Skeletal muscle tissue (tissue), 4 donors: ENCODE measurements around the gene RANBP3. TPM values are rescaled to one million over a fixed set of nuclear protein-coding genes. Genes with fewer than 3 reads are reported as not detected.
A peak's percentile ranks its signal among the peaks of the same experiment; 100 is the strongest.
"Not testable (repeated sequence)": the region's sequence is repeated elsewhere in the genome, so short reads cannot be mapped to it uniquely, and the experiment has no call there.

Source experiments
- H3K27ac ChIP-seq: one replicate; pipeline ENCODE4 v1.7.0; 2013; ENCODE audit warnings: mild to moderate bottlenecking, low read depth, low read length, inconsistent platforms
- H3K27me3 ChIP-seq, 3 donors: one replicate each; pipeline ENCODE4 v1.7.0; 2013; ENCODE audit warnings: low read length in 3 of 3; ENCODE audit not compliant: control insufficient read depth in 3 of 3, insufficient read depth in 3 of 3
- H3K36me3 ChIP-seq, 3 donors: one replicate each; pipeline ENCODE4 v1.7.0; 2013; ENCODE audit warnings: low read length in 3 of 3; ENCODE audit not compliant: control insufficient read depth in 3 of 3, insufficient read depth in 3 of 3
- H3K4me1 ChIP-seq, 3 donors: one replicate each; pipeline ENCODE4 v1.7.0; 2013; ENCODE audit warnings: low read length in 3 of 3, mild to moderate bottlenecking in 3 of 3; ENCODE audit not compliant: control insufficient read depth in 3 of 3, insufficient read depth in 3 of 3
- H3K4me3 ChIP-seq, 3 donors: one replicate each; pipeline ENCODE4 v1.7.0; 2013; ENCODE audit warnings: low read length in 3 of 3
- H3K9ac ChIP-seq, 3 donors: one replicate each; pipeline ENCODE4 v1.7.0; 2013; ENCODE audit warnings: low read length in 3 of 3, mild to moderate bottlenecking in 3 of 3, moderate library complexity in 2 of 3, low read depth in 1 of 3
- H3K9me3 ChIP-seq, 3 donors: one replicate each; pipeline ENCODE4 v1.7.0; 2013; ENCODE audit warnings: low read length in 3 of 3; ENCODE audit not compliant: control insufficient read depth in 3 of 3
- total RNA-seq: library from RNA; depleted of rRNA; stranded (reverse); fragments of >200 nt; gene quantifications from one replicate; pipeline ENCODE4 v1.2.3, GENCODE V29; 2014
- donor health status: Osteomylitis.

Gene RANBP3
- total RNA-seq, 1 donor from 2014 or later, result 26.6 TPM

DNA sequence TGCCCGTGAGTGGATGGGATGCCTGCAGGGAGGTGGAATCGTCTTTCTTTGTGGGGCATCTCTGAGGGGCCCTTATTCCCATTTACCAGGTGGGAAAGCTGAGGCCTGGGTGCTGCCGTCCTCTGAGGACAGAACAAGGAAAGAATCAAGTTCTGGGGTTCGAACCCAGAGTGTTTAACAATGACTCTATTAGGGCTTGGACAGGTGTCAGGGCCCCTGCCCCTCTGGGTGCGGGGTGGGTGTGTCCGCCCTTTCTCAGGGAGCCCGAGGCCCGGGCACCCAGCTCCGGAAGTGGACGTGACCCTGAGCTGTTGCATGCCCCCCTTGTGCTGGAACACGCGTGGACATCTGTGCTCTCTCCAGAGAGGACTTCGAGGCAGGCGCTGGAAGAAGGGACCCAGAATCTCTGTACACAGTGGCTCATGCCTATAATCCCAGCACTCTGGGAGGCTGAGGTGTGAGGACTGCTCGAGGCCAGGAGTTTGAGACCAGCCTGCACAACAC is 85.1 kb downstream of the RANBP3 start:
- H3K4me1 ChIP-seq, result peaks cover 3 to 19% (median 14%) of the 10 kb centered on the region in 3 donors

GRCh38 chr19:5891938-5892771 is 85.8 kb downstream of the RANBP3 start:
- Histone ChIP-seq H3K27ac (no peak overlapping the region), H3K9ac (peak overlapping the region in 1 of 3 donors; percentile 25), H3K4me1 (peaks cover 3 to 19% (median 14%) of the 10 kb centered on the region in 3 donors), H3K36me3 (peaks cover 14 to 17% (median 15%) of the 10 kb centered on the region in 3 donors), H3K27me3 (peaks cover 30 to 34% (median 30%) of the 10 kb centered on the region in 3 donors), H3K9me3 (no peaks in the 10 kb centered on the region), H3K4me3 (no peak overlapping the region)

More for the DNA sequence above, 85.1 kb downstream of the RANBP3 start:
- H3K36me3 ChIP-seq, result peaks cover 14 to 17% (median 15%) of the 10 kb centered on the region in 3 donors
- no peak overlapping the region for H3K4me3 ChIP-seq
- H3K27ac ChIP-seq, result no peak overlapping the region
- peaks cover 28 to 34% (median 30%) of the 10 kb centered on the region in 3 donors for H3K27me3 ChIP-seq
- H3K9me3 ChIP-seq, result no peaks in the 10 kb centered on the region
- no peak overlapping the region for H3K9ac ChIP-seq

- H3K4me3 ChIP-seq, result no peak overlapping the region
- no peak overlapping the region for H3K27ac ChIP-seq
- peaks cover 14 to 15% (median 14%) of the 10 kb centered on the region in 3 donors for H3K36me3 ChIP-seq
- no peaks in the 10 kb centered on the region for H3K9me3 ChIP-seq
- H3K4me1 ChIP-seq, result peaks cover 3 to 19% (median 14%) of the 10 kb centered on the region in 3 donors
- H3K9ac ChIP-seq, result peak overlapping the region in 1 of 3 donors; percentile 32
- peaks cover 30 to 36% (median 36%) of the 10 kb centered on the region in 3 donors for H3K27me3 ChIP-seq
Measured at GRCh38 chr19:5891572-5891937, 86.4 kb downstream of the RANBP3 start.

GRCh38 chr19:5890099-5890498 is 87.8 kb downstream of the RANBP3 start:
- peaks cover 2 to 3% (median 3%) of the 10 kb centered on the region in 3 donors for H3K36me3 ChIP-seq
- H3K9me3 ChIP-seq, result no peaks in the 10 kb centered on the region
- peaks cover 3 to 19% (median 14%) of the 10 kb centered on the region in 3 donors for H3K4me1 ChIP-seq
- H3K27me3 ChIP-seq, result peaks cover 30 to 41% (median 41%) of the 10 kb centered on the region in 3 donors
- no peak overlapping the region for H3K4me3 ChIP-seq
- H3K9ac ChIP-seq, result no peak overlapping the region
- H3K27ac ChIP-seq, result no peak overlapping the region

GRCh38 chr19:5889288-5889971 is 88.5 kb downstream of the RANBP3 start:
- peaks cover 30 to 41% (median 41%) of the 10 kb centered on the region in 3 donors for H3K27me3 ChIP-seq
- H3K4me3 ChIP-seq, result no peak overlapping the region
- H3K36me3 ChIP-seq, result no peaks in the 10 kb centered on the region
- H3K4me1 ChIP-seq, result peaks cover 3 to 17% (median 13%) of the 10 kb centered on the region in 3 donors
- no peak overlapping the region for H3K27ac ChIP-seq
- no peak overlapping the region for H3K9ac ChIP-seq
- no peaks in the 10 kb centered on the region for H3K9me3 ChIP-seq

DNA sequence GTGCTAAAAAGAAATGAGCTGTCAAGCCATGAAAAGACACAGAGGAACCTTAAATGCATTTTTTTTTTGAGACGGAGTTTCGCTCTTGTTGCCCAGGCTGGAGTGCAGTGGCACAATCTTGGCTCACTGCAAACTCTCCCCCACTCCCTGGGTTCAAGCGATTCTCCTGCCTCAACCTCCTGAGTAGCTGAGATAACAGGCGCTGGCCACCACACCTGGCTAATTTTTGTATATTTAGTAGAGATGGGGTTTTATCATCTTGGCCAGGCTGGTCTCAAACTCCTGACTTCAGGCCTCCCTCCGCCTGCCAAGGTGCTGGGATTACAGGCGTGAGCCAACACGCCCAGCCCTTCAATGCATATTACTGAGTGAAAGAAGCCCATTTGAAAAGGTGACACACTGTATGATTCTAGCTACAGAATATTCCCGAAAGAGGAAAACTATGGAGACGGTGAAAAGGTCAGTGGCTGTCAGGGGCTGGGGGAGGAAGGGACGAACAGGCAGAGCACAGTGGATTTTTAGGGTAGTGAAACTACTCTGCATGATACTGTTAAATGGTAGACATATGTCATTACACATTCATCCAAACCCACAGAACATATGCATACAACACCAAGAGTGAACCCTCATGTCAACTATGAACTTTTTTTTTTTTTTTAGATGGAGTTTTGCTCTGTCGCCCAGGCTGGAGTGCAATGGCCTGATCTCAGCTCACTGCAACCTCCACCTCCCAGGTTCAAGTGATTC is 93.7 kb downstream of the RANBP3 start:
- not testable (repeated sequence) for H3K4me1 ChIP-seq, H3K9ac ChIP-seq, H3K27ac ChIP-seq, H3K36me3 ChIP-seq, H3K9me3 ChIP-seq, H3K4me3 ChIP-seq
- peaks cover 0 to 15% (median 12%) of the 10 kb centered on the region in 3 donors for H3K27me3 ChIP-seq

DNA sequence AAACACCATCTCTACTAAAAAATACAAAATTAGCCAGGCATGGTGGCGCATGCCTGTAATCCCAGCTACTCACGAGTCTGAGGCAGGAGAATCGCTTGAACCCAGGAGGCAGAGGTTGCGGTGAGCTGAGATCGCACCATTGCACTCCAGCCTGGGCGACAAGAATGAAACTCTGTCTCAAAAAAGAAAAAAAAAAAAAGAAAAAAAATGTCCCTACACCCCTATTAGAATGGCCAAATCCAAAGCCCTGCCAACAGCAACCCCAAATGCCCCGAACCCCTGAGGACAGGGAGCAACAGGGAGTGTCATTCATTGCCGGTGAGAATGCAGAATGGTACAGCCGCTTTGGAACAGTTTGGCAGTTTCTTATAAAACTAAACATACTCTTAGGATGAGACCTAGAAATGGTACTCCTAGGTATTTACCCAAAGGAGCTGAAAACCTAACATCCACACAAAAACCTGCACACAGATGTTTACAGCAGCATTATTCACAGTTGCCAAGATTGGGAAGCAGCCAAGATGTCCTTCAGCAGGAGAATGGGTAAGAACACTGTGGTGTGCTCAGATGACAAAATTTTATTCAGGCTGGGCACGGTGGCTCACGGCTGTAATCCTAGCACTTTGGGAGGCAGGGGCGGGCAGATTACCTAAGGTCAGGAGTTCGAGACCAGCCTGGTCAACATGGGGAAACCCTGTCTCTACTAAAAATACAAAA is 94.6 kb downstream of the RANBP3 start:
- not testable (repeated sequence) for H3K36me3 ChIP-seq, H3K9ac ChIP-seq, H3K4me1 ChIP-seq, H3K4me3 ChIP-seq, H3K9me3 ChIP-seq, H3K27ac ChIP-seq
- peaks cover 0 to 16% (median 13%) of the 10 kb centered on the region in 3 donors for H3K27me3 ChIP-seq

- Histone ChIP-seq H3K9me3 (no peaks in the 10 kb centered on the region), H3K27me3 (peaks cover 0 to 16% (median 13%) of the 10 kb centered on the region in 3 donors), H3K4me1 (peaks cover 7 to 8% (median 8%) of the 10 kb centered on the region in 3 donors), H3K4me3 (no peak overlapping the region), H3K36me3 (no peaks in the 10 kb centered on the region), H3K27ac (no peak overlapping the region), H3K9ac (no peak overlapping the region)
Measured at GRCh38 chr19:5882421-5882968, 95.4 kb downstream of the RANBP3 start.
